CD8-positive, alpha-beta memory T cell (primary cell): ENCODE data around the gene NEDD4L. TPM values are rescaled to one million over a fixed set of nuclear protein-coding genes. Genes with fewer than 3 reads are reported as not detected.
A peak's percentile ranks its signal among the peaks of the same experiment; 100 is the strongest.

Experiments used
- CTCF ChIA-PET: fragments of 350-600 bp; sonication (Branson Sonifier 250); formaldehyde crosslinking; loops from one replicate; lab custom pipeline; 2021; ENCODE audit warnings: antibody characterized with exemption; lab: Charles Lee
- POLR2A ChIA-PET: fragments of 350-600 bp; sonication (Branson Sonifier 250); formaldehyde crosslinking; loops from one replicate; lab custom pipeline; 2021; ENCODE audit warnings: antibody characterized with exemption; lab: Charles Lee
- DNase-seq, 5 donors: peaks; one replicate each; pipeline versions ENCODE4 v3.0.0 to v3.0.0-alpha.2; 2020 to 2022; ENCODE audit warnings: mixed read lengths in 1 of 5
- H3K27ac ChIP-seq: one replicate; pipeline ENCODE4 v1.7.0; 2013; ENCODE audit warnings: low read depth, mild to moderate bottlenecking, low read length, moderate library complexity
- H3K27me3 ChIP-seq: 2 replicates; pipeline ENCODE4 v1.7.0; 2013; ENCODE audit warnings: low read length, mild to moderate bottlenecking; ENCODE audit not compliant: insufficient read depth, poor library complexity, severe bottlenecking
- H3K36me3 ChIP-seq: 2 replicates; pipeline ENCODE4 v1.7.0; 2013; ENCODE audit warnings: mild to moderate bottlenecking, low read length, moderate library complexity; ENCODE audit not compliant: insufficient read depth
- H3K4me1 ChIP-seq: 2 replicates; pipeline ENCODE4 v1.7.0; 2013; ENCODE audit warnings: mild to moderate bottlenecking, low read length, moderate library complexity; ENCODE audit not compliant: insufficient read depth
- H3K4me3 ChIP-seq: 2 replicates; pipeline ENCODE4 v1.7.0; 2013; ENCODE audit warnings: mild to moderate bottlenecking, low read length
- H3K9me3 ChIP-seq: 2 replicates; pipeline ENCODE4 v1.7.0; 2013; ENCODE audit warnings: mild to moderate bottlenecking, low read length
- H3K27ac Mint-ChIP-seq, 8 donors: one replicate each; pipeline ENCODE4 v1.8.0; 2020 to 2021; ENCODE audit warnings: mixed read lengths in 8 of 8, mild to moderate bottlenecking in 6 of 8, inconsistent platforms in 3 of 8, moderate library complexity in 3 of 8
- H3K27me3 Mint-ChIP-seq, 2 donors: one replicate each; pipeline ENCODE4 v1.8.0; 2020 to 2021; ENCODE audit warnings: mixed read lengths in 2 of 2, mild to moderate bottlenecking in 1 of 2, moderate library complexity in 1 of 2
- H3K36me3 Mint-ChIP-seq, 3 donors: one replicate each; pipeline ENCODE4 v1.8.0; 2020 to 2021; ENCODE audit warnings: mixed read lengths in 3 of 3, inconsistent platforms in 1 of 3, mild to moderate bottlenecking in 1 of 3
- H3K4me1 Mint-ChIP-seq, 3 donors: one replicate each; pipeline ENCODE4 v1.8.0; 2020 to 2021; ENCODE audit warnings: mixed read lengths in 3 of 3, inconsistent platforms in 1 of 3, mild to moderate bottlenecking in 1 of 3
- H3K4me3 Mint-ChIP-seq, 7 donors: one replicate each; pipeline ENCODE4 v1.8.0; 2020 to 2021; ENCODE audit warnings: mixed read lengths in 7 of 7, mild to moderate bottlenecking in 6 of 7, moderate library complexity in 4 of 7, inconsistent platforms in 2 of 7
- H3K9me3 Mint-ChIP-seq, 5 donors: one replicate each; pipeline ENCODE4 v1.8.0; 2020 to 2022; ENCODE audit warnings: mixed read lengths in 5 of 5, mild to moderate bottlenecking in 3 of 5, moderate library complexity in 2 of 5, inconsistent platforms in 1 of 5
- polyA plus RNA-seq: library from polyadenylated mRNA; unstranded; fragments of 300-500 nt; fragmentation: Illumina TruSeq; gene quantifications from one replicate; pipeline ENCODE4 v1.2.3, GENCODE V29; 2021
- total RNA-seq, 2 experiments: library from RNA; stranded (reverse); gene quantifications; one replicate each; pipeline ENCODE4 v1.2.3, GENCODE V29; 2021

NEDD4L gene
- total and polyA plus RNA-seq, 3 experiments from 2014 or later: 1.4 to 4.1 (median 3.0) TPM

- CTCF ChIA-PET: interaction anchor here (0.8 kb wide), 1 partner anchor 11 kb away, joined by 3 read pairs; no protein-coding TSS in a partner anchor
- peaks cover 0 to 5% (median 2%) of the 10 kb centered on the region in 5 donors for H3K9me3 Mint-ChIP-seq
- H3K27me3 ChIP-seq: no peaks in the 10 kb centered on the region
Measured at GRCh38 chr18:58305792-58306191, 261.8 kb downstream of the NEDD4L start.

GRCh38 chr18:58307441-58307840 lies 263.4 kb downstream of the NEDD4L start:
- peaks cover 19 to 41% of the 10 kb centered on the region in 2 donors for H3K27me3 Mint-ChIP-seq
- no peaks in the 10 kb centered on the region for H3K27me3 ChIP-seq
- peaks cover 27 to 34% (median 34%) of the 10 kb centered on the region in 3 donors for H3K4me1 Mint-ChIP-seq
- peaks cover 0 to 5% (median 2%) of the 10 kb centered on the region in 5 donors for H3K9me3 Mint-ChIP-seq
- H3K36me3 Mint-ChIP-seq: no peaks in the 10 kb centered on the region
- no peak for DNase-seq
- no peaks in the 10 kb centered on the region for H3K36me3 ChIP-seq
- H3K9me3 ChIP-seq: no peaks in the 10 kb centered on the region
- ChIA-PET CTCF (no interaction called here), POLR2A (no interaction called here)
- no peak overlapping the region for H3K27ac Mint-ChIP-seq
- H3K4me3 ChIP-seq: no peak overlapping the region
- H3K4me1 ChIP-seq: peaks cover 49% of the 10 kb centered on the region
- H3K27ac ChIP-seq: no peak overlapping the region
- no peak overlapping the region for H3K4me3 Mint-ChIP-seq

More at GRCh38 chr18:58305792-58306191, 261.8 kb downstream of the NEDD4L start:
- no peaks in the 10 kb centered on the region for H3K36me3 ChIP-seq
- H3K4me3 ChIP-seq: no peak overlapping the region
- H3K36me3 Mint-ChIP-seq: no peaks in the 10 kb centered on the region
- no peak overlapping the region for H3K27ac Mint-ChIP-seq
- peaks cover 20 to 26% (median 23%) of the 10 kb centered on the region in 3 donors for H3K4me1 Mint-ChIP-seq
- no peak overlapping the region for H3K27ac ChIP-seq
- no peak for DNase-seq
- H3K9me3 ChIP-seq: no peaks in the 10 kb centered on the region
- H3K27me3 Mint-ChIP-seq: peaks cover 20 to 43% of the 10 kb centered on the region in 2 donors
- no peak overlapping the region for H3K4me3 Mint-ChIP-seq
- peaks cover 35% of the 10 kb centered on the region for H3K4me1 ChIP-seq
- POLR2A ChIA-PET: no interaction called here

- ChIA-PET POLR2A (no interaction called here), CTCF (no interaction called here)
- Histone ChIP-seq H3K4me1 (peaks cover 43% of the 10 kb centered on the region), H3K27me3 (no peaks in the 10 kb centered on the region), H3K4me3 (no peak overlapping the region), H3K27ac (no peak overlapping the region), H3K36me3 (no peaks in the 10 kb centered on the region), H3K9me3 (no peaks in the 10 kb centered on the region)
- peaks cover 23 to 29% (median 29%) of the 10 kb centered on the region in 3 donors for H3K4me1 Mint-ChIP-seq
- H3K4me3 Mint-ChIP-seq: no peak overlapping the region
- H3K27me3 Mint-ChIP-seq: peaks cover 13 to 31% of the 10 kb centered on the region in 2 donors
- no peak for DNase-seq
- H3K36me3 Mint-ChIP-seq: no peaks in the 10 kb centered on the region
- peaks cover 0 to 4% (median 2%) of the 10 kb centered on the region in 5 donors for H3K9me3 Mint-ChIP-seq
- no peak overlapping the region for H3K27ac Mint-ChIP-seq
Measured at GRCh38 chr18:58308463-58308862, 264.4 kb downstream of the NEDD4L start.

GRCh38 chr18:58309099-58309498 lies 265.1 kb downstream of the NEDD4L start:
- no peak for DNase-seq
- no peak overlapping the region for H3K27ac ChIP-seq
- Mint-ChIP-seq H3K4me1 (peaks cover 22 to 28% (median 26%) of the 10 kb centered on the region in 3 donors), H3K27ac (peak overlapping the region in 4 of 8 donors; percentile 17 to 93 (median 34)), H3K36me3 (no peaks in the 10 kb centered on the region), H3K9me3 (peaks cover 0 to 3% (median 2%) of the 10 kb centered on the region in 5 donors), H3K4me3 (peak overlapping the region in 1 of 7 donors; percentile 6), H3K27me3 (peaks cover 10 to 27% of the 10 kb centered on the region in 2 donors)
- ChIA-PET POLR2A (no interaction called here), CTCF (no interaction called here)
- H3K9me3 ChIP-seq: no peaks in the 10 kb centered on the region
- H3K36me3 ChIP-seq: no peaks in the 10 kb centered on the region
- H3K4me3 ChIP-seq: no peak overlapping the region
- peaks cover 39% of the 10 kb centered on the region for H3K4me1 ChIP-seq
- H3K27me3 ChIP-seq: no peaks in the 10 kb centered on the region

GRCh38 chr18:58309610-58310239 lies 265.7 kb downstream of the NEDD4L start:
- ChIA-PET POLR2A (no interaction called here), CTCF (no interaction called here)
- H3K36me3 Mint-ChIP-seq: no peaks in the 10 kb centered on the region
- peaks cover 22 to 28% (median 26%) of the 10 kb centered on the region in 3 donors for H3K4me1 Mint-ChIP-seq
- Histone ChIP-seq H3K4me1 (peaks cover 39% of the 10 kb centered on the region), H3K27ac (no peak overlapping the region), H3K27me3 (no peaks in the 10 kb centered on the region), H3K4me3 (no peak overlapping the region), H3K36me3 (no peaks in the 10 kb centered on the region), H3K9me3 (no peaks in the 10 kb centered on the region)
- peak overlapping the region in 6 of 8 donors; percentile 17 to 95 (median 60) for H3K27ac Mint-ChIP-seq
- H3K27me3 Mint-ChIP-seq: peaks cover 8 to 21% of the 10 kb centered on the region in 2 donors
- no peak for DNase-seq
- peak overlapping the region in 3 of 7 donors; percentile 7 to 71 (median 61) for H3K4me3 Mint-ChIP-seq
- peaks cover 0 to 3% (median 2%) of the 10 kb centered on the region in 5 donors for H3K9me3 Mint-ChIP-seq

- H3K9me3 Mint-ChIP-seq: peaks cover 0 to 3% (median 2%) of the 10 kb centered on the region in 5 donors
- POLR2A ChIA-PET: no interaction called here
- no peaks in the 10 kb centered on the region for H3K36me3 ChIP-seq
- H3K27me3 Mint-ChIP-seq: peaks cover 8 to 20% of the 10 kb centered on the region in 2 donors
- H3K4me1 ChIP-seq: peaks cover 39% of the 10 kb centered on the region
- peaks cover 22 to 28% (median 26%) of the 10 kb centered on the region in 3 donors for H3K4me1 Mint-ChIP-seq
- peak overlapping the region; percentile 6 to 95 (median 62) for H3K27ac Mint-ChIP-seq
- H3K4me3 Mint-ChIP-seq: peak overlapping the region in 5 of 7 donors; percentile 26 to 71 (median 47)
- H3K9me3 ChIP-seq: no peaks in the 10 kb centered on the region
- CTCF ChIA-PET: no interaction called here
- no peaks in the 10 kb centered on the region for H3K36me3 Mint-ChIP-seq
- peak in 2 of 5 donors; percentile 14 to 66 for DNase-seq
- no peaks in the 10 kb centered on the region for H3K27me3 ChIP-seq
- no peak overlapping the region for H3K4me3 ChIP-seq
- no peak overlapping the region for H3K27ac ChIP-seq
Measured at GRCh38 chr18:58310517-58310916, 266.5 kb downstream of the NEDD4L start.

GRCh38 chr18:58311390-58311789 lies 267.4 kb downstream of the NEDD4L start:
- Histone ChIP-seq H3K27ac (no peak overlapping the region), H3K27me3 (no peaks in the 10 kb centered on the region), H3K4me3 (no peak overlapping the region), H3K36me3 (no peaks in the 10 kb centered on the region), H3K4me1 (peaks cover 41% of the 10 kb centered on the region), H3K9me3 (no peaks in the 10 kb centered on the region)
- POLR2A ChIA-PET: no interaction called here
- Mint-ChIP-seq H3K36me3 (no peaks in the 10 kb centered on the region), H3K4me1 (peaks cover 22 to 28% (median 26%) of the 10 kb centered on the region in 3 donors), H3K27me3 (peaks cover 3 to 16% of the 10 kb centered on the region in 2 donors), H3K9me3 (peaks cover 0 to 2% (median 0%) of the 10 kb centered on the region in 5 donors), H3K27ac (peak overlapping the region in 6 of 8 donors; percentile 10 to 92 (median 66)), H3K4me3 (peak overlapping the region in 5 of 7 donors; percentile 6 to 67 (median 33))
- CTCF ChIA-PET: no interaction called here
- DNase-seq: no peak

- no peaks in the 10 kb centered on the region for H3K27me3 ChIP-seq
- Mint-ChIP-seq H3K27ac (no peak overlapping the region), H3K4me3 (no peak overlapping the region), H3K36me3 (no peaks in the 10 kb centered on the region), H3K4me1 (peaks cover 22 to 28% (median 26%) of the 10 kb centered on the region in 3 donors), H3K27me3 (peaks cover 5 to 11% of the 10 kb centered on the region in 2 donors), H3K9me3 (no peaks in the 10 kb centered on the region)
- no peak for DNase-seq
- H3K4me1 ChIP-seq: peaks cover 51% of the 10 kb centered on the region
- POLR2A ChIA-PET: no interaction called here
- no peak overlapping the region for H3K4me3 ChIP-seq
- H3K27ac ChIP-seq: no peak overlapping the region
- H3K9me3 ChIP-seq: no peaks in the 10 kb centered on the region
- no peaks in the 10 kb centered on the region for H3K36me3 ChIP-seq
- CTCF ChIA-PET: no interaction called here
Measured at GRCh38 chr18:58313491-58314032, 269.5 kb downstream of the NEDD4L start.
